PC-9 (cell line): ENCODE measurements around the gene KRT4. TPM values are rescaled to one million over a fixed set of nuclear protein-coding genes. Genes with fewer than 3 reads are reported as not detected.

Experiments used
- Bru-seq: library from RNA; stranded (reverse); fragments of 400-500 nt; gene quantifications from one replicate; lab custom pipeline; 2021; lab: Mats Ljungman, UMichigan
- BruChase-seq, 2 experiments: library from RNA; stranded (reverse); fragments of 400-500 nt; gene quantifications; one replicate each; lab custom pipeline; 2021; lab: Mats Ljungman, UMichigan
- BruUV-seq: library from RNA; stranded (reverse); fragments of 400-500 nt; replicated peaks from 2 replicates; lab custom pipeline; 2021; lab: Mats Ljungman, UMichigan
- CTCF ChIA-PET: fragments of 300-600 bp; sonication (Branson Sonifier 250); formaldehyde crosslinking; loops from one replicate; lab custom pipeline; 2022; ENCODE audit warnings: antibody characterized with exemption; lab: Charles Lee
- POLR2A ChIA-PET: fragments of 300-600 bp; sonication (Branson Sonifier 250); formaldehyde crosslinking; loops from one replicate; lab custom pipeline; 2022; ENCODE audit warnings: antibody characterized with exemption; ENCODE audit not compliant: unreplicated experiment; lab: Charles Lee
- DNase-seq, 2 experiments: peaks; one replicate each; pipeline versions ENCODE4 v3.0.0 to v3.0.0-alpha.2; 2015 to 2022; ENCODE audit warnings: mixed read lengths in 1 of 2
- H2AFZ ChIP-seq: fragments of 200-600 bp; sonication (generic); 2 replicates; pipeline ENCODE4 v1.8.1; 2017; ENCODE audit warnings: antibody characterized with exemption
- H3F3A ChIP-seq: fragments of 200-600 bp; sonication (generic); 2 replicates; pipeline ENCODE4 v1.8.1; 2017; ENCODE audit warnings: antibody characterized with exemption, mild to moderate bottlenecking, low read depth; ENCODE audit not compliant: insufficient read depth
- H3K27ac ChIP-seq: fragments of 200-600 bp; sonication (generic); 2 replicates; pipeline ENCODE4 v1.6.1; 2016; ENCODE audit warnings: mixed run types
- H3K27me3 ChIP-seq: fragments of 200-600 bp; sonication (generic); 2 replicates; pipeline ENCODE4 v1.6.1; 2016; ENCODE audit warnings: low read depth, mixed run types; ENCODE audit not compliant: insufficient read depth
- H3K36me3 ChIP-seq: fragments of 200-600 bp; sonication (generic); 2 replicates; pipeline ENCODE4 v1.6.1; 2016; ENCODE audit warnings: low read depth, mixed run types
- H3K4me1 ChIP-seq: fragments of 200-600 bp; sonication (generic); replicated peaks from 2 replicates; pipeline ENCODE4 v1.6.1; 2016; ENCODE audit warnings: mixed run types; ENCODE audit not compliant: insufficient read depth
- H3K4me2 ChIP-seq: fragments of 200-600 bp; sonication (generic); 2 replicates; pipeline ENCODE4 v1.6.1; 2017; ENCODE audit warnings: mixed run types
- H3K4me3 ChIP-seq: fragments of 200-600 bp; sonication (generic); 2 replicates; pipeline ENCODE4 v1.6.1; 2016; ENCODE audit warnings: mixed run types
- H3K79me2 ChIP-seq: fragments of 200-600 bp; sonication (generic); 2 replicates; pipeline ENCODE4 v1.6.1; 2017; ENCODE audit warnings: low read depth, mixed run types
- H3K9me2 ChIP-seq: fragments of 200-600 bp; sonication (generic); 2 replicates; pipeline ENCODE4 v1.8.1; 2017; ENCODE audit warnings: mild to moderate bottlenecking; ENCODE audit not compliant: insufficient read depth
- H3K9me3 ChIP-seq: fragments of 200-600 bp; sonication (generic); 2 replicates; pipeline ENCODE4 v1.8.1; 2016; ENCODE audit warnings: low read depth; ENCODE audit not compliant: insufficient read depth
- H4K20me1 ChIP-seq: fragments of 200-600 bp; sonication (generic); 2 replicates; pipeline ENCODE4 v1.8.1; 2017; ENCODE audit not compliant: insufficient read depth
- CTCF ChIP-seq: fragments of 200-600 bp; sonication (generic); conservative IDR thresholded peaks from 2 replicates; pipeline ENCODE4 v1.6.1; 2017; ENCODE audit warnings: mixed run types, antibody characterized with exemption, mild to moderate bottlenecking, moderate library complexity
- EZH2 ChIP-seq: fragments of 200-600 bp; sonication (generic); IDR thresholded peaks from 2 replicates; pipeline ENCODE4 v1.8.0; 2017; ENCODE audit warnings: antibody characterized with exemption, low read depth
- intact Hi-C: fragments of 100-400 bp; cut with micrococcal nuclease; formaldehyde crosslinking; loops from one replicate; pipeline ENCODE4 v1.10.0; 2022; ENCODE audit not compliant: unreplicated experiment
- long read RNA-seq: library from polyadenylated mRNA; stranded (forward); transcript quantifications from one replicate; pipeline ENCODE4 v2.0.0, GENCODE V29; 2022
- total RNA-seq: library from RNA; stranded (reverse); gene quantifications from 2 replicates; pipeline ENCODE4 v1.2.3, GENCODE V29; 2021

Gene KRT4
- total RNA-seq, result 3.0 and 5.3 TPM in 2 replicates
- Bru-seq, nascent RNA, result percentile 26 among the genes with signal in this experiment
- BruChase-seq, experiment 1, labeled RNA remaining after a 2-hour chase, result percentile 30 among the genes with signal in this experiment
- BruChase-seq, experiment 2, labeled RNA remaining after a 6-hour chase, result percentile 42 among the genes with signal in this experiment
- long read RNA-seq, transcript KRT4-204 (9 exons, 2,576 nt), result major isoform, 7 of 7 reads
- long read RNA-seq, partial matches to known transcripts, result 0 of 7 reads
- long read RNA-seq, other reads (novel, unspliced or antisense), result 0 of 7 reads

GRCh38 chr12:52813885-52814709, at the start of gene KRT4:
TSS of gene KRT4 (minus strand) at chr12:52814116. CDS start at chr12:52814058, 58 bp downstream.
- no peaks in the 10 kb centered on the region for H3K36me3 ChIP-seq
- no TSS peak for BruUV-seq
- H3K4me2 ChIP-seq, result no peak within 1 kb of the TSS
- H2AFZ ChIP-seq, result no peak within 1 kb of the TSS
- POLR2A ChIA-PET, result interaction anchor here (0.5 kb wide), 1 partner anchor 104 kb away, joined by 7 read pairs; no protein-coding TSS in a partner anchor
- no peaks in the 10 kb centered on the region for H4K20me1 ChIP-seq
- DNase-seq, result peak; percentile 41 to 66
- peaks cover 8% of the 10 kb centered on the region for H3K4me1 ChIP-seq
- H3K27ac ChIP-seq, result no peak within 1 kb of the TSS
- no peaks in the 10 kb centered on the region; the same call in 1 of the 2 replicates for H3K27me3 ChIP-seq
- no peaks in the 10 kb centered on the region for H3K79me2 ChIP-seq
- H3K4me3 ChIP-seq, result no peak within 1 kb of the TSS
- intact Hi-C loops, result no loop called here
- TF ChIP-seq EZH2 (no peak), CTCF (no peak)
- CTCF ChIA-PET, result no interaction called here
- no peaks in the 10 kb centered on the region for H3K9me3 ChIP-seq
- H3F3A ChIP-seq, result no peaks in the 10 kb centered on the region
- H3K9me2 ChIP-seq, result no peaks in the 10 kb centered on the region

GRCh38 chr12:52862023-52862422, 48.1 kb upstream of the KRT4 start:
- H3K27ac ChIP-seq, result 0 out of 2 replicates have a peak overlapping the region, but pooled peaks have one; percentile 29
- DNase-seq, result peak; percentile 54 to 78
- H3K9me3 ChIP-seq, result no peaks in the 10 kb centered on the region
- no peaks in the 10 kb centered on the region for H3K27me3 ChIP-seq
- no peak overlapping the region for H3K4me3 ChIP-seq
- H3K4me1 ChIP-seq, result peaks cover 47% of the 10 kb centered on the region
- ChIA-PET CTCF (interaction anchor here (0.9 kb wide), 1 partner anchor 85 kb away, joined by 3 read pairs; the partner anchor contains the start of gene KRT76), POLR2A (interaction anchor here (0.6 to 0.7 kb wide), 2 partner anchors 190 to 419 kb away, joined by 4 read pairs; no protein-coding TSS in a partner anchor)
- TF ChIP-seq EZH2 (no peak), CTCF (no peak)
- no TSS peak for BruUV-seq
- intact Hi-C loops, result no loop called here
- H3F3A ChIP-seq, result peaks cover 31% of the 10 kb centered on the region; the same call in 1 of the 2 replicates
- H3K79me2 ChIP-seq, result no peaks in the 10 kb centered on the region
- H3K4me2 ChIP-seq, result no peak overlapping the region
- no peak overlapping the region for H2AFZ ChIP-seq
- H4K20me1 ChIP-seq, result no peaks in the 10 kb centered on the region
- H3K36me3 ChIP-seq, result no peaks in the 10 kb centered on the region
- no peaks in the 10 kb centered on the region for H3K9me2 ChIP-seq

GRCh38 chr12:52861511-52861910, 47.6 kb upstream of the KRT4 start:
- no peaks in the 10 kb centered on the region for H4K20me1 ChIP-seq
- no peaks in the 10 kb centered on the region for H3K9me3 ChIP-seq
- H3F3A ChIP-seq, result peaks cover 31% of the 10 kb centered on the region; the same call in 1 of the 2 replicates
- DNase-seq, result no peak
- no peak overlapping the region for H3K4me3 ChIP-seq
- H3K36me3 ChIP-seq, result no peaks in the 10 kb centered on the region
- intact Hi-C loops, result no loop called here
- no peak overlapping the region for H3K27ac ChIP-seq
- no TSS peak for BruUV-seq
- no peaks in the 10 kb centered on the region for H3K9me2 ChIP-seq
- H3K4me2 ChIP-seq, result no peak overlapping the region
- POLR2A ChIA-PET, result interaction anchor here (0.6 kb wide), 1 partner anchor 189 kb away, joined by 4 read pairs; no protein-coding TSS in a partner anchor
- peaks cover 52% of the 10 kb centered on the region for H3K4me1 ChIP-seq
- no peaks in the 10 kb centered on the region for H3K27me3 ChIP-seq
- H3K79me2 ChIP-seq, result no peaks in the 10 kb centered on the region
- H2AFZ ChIP-seq, result no peak overlapping the region
- CTCF ChIA-PET, result interaction anchor here (0.9 kb wide), 1 partner anchor 84 kb away, joined by 3 read pairs; the partner anchor contains the start of gene KRT76
- TF ChIP-seq CTCF (no peak), EZH2 (no peak)
